Trophoblast cell (in vitro differentiated cells and primary cell): ENCODE results near the gene GPALPP1.

Experiments used
- DNase-seq, 2 donors: peaks; one replicate each; pipeline ENCODE4 v3.0.0-alpha.2; 2016
- H2AFZ ChIP-seq: 2 replicates; pipeline ENCODE4 v1.6.1; 2013; ENCODE audit warnings: low read length, moderate library complexity, mild to moderate bottlenecking; ENCODE audit not compliant: insufficient read depth, poor library complexity
- H2AK5ac ChIP-seq: 2 replicates; pipeline ENCODE4 v1.6.1; 2013; ENCODE audit warnings: mild to moderate bottlenecking, low read length
- H2BK120ac ChIP-seq: 2 replicates; pipeline ENCODE4 v1.6.1; 2013; ENCODE audit warnings: low read length, mild to moderate bottlenecking, moderate library complexity; ENCODE audit not compliant: insufficient read depth, poor library complexity
- H2BK12ac ChIP-seq: 2 replicates; pipeline ENCODE4 v1.6.1; 2013; ENCODE audit warnings: mild to moderate bottlenecking, low read length, moderate library complexity
- H2BK5ac ChIP-seq: 2 replicates; pipeline ENCODE4 v1.6.1; 2013; ENCODE audit warnings: low read length, low read depth, moderate library complexity, mild to moderate bottlenecking; ENCODE audit not compliant: poor library complexity
- H3K14ac ChIP-seq: 2 replicates; pipeline ENCODE4 v1.6.1; 2013; ENCODE audit warnings: mild to moderate bottlenecking, low read length
- H3K18ac ChIP-seq: 2 replicates; pipeline ENCODE4 v1.6.1; 2013; ENCODE audit warnings: mild to moderate bottlenecking, low read length
- H3K23ac ChIP-seq: 2 replicates; pipeline ENCODE4 v1.6.1; 2013; ENCODE audit warnings: low read length
- H3K27ac ChIP-seq: 2 replicates; pipeline ENCODE4 v1.5.1; 2013; ENCODE audit warnings: low read depth, mild to moderate bottlenecking, inconsistent platforms, low read length, moderate library complexity
- H3K27me3 ChIP-seq: 2 replicates; pipeline ENCODE4 v1.6.1; 2013; ENCODE audit warnings: inconsistent platforms, mild to moderate bottlenecking, low read length, moderate library complexity; ENCODE audit not compliant: insufficient read depth
- H3K36me3 ChIP-seq, 2 experiments: 1 replicate in 1 of 2; 2 replicates in 1 of 2; pipeline ENCODE4 v1.6.1; 2013; ENCODE audit warnings: low read length in 2 of 2, mild to moderate bottlenecking in 2 of 2, moderate library complexity in 1 of 2; ENCODE audit not compliant: insufficient read depth in 2 of 2, control insufficient read depth in 1 of 2
- H3K4ac ChIP-seq: 2 replicates; pipeline ENCODE4 v1.6.1; 2013; ENCODE audit warnings: low read depth, mild to moderate bottlenecking, low read length, moderate library complexity
- H3K4me1 ChIP-seq, 2 experiments: 1 replicate in 1 of 2; 2 replicates in 1 of 2; pipeline ENCODE4 v1.6.1; 2013; ENCODE audit warnings: low read length in 2 of 2, mild to moderate bottlenecking in 2 of 2, moderate library complexity in 1 of 2; ENCODE audit not compliant: insufficient read depth in 2 of 2, control insufficient read depth in 1 of 2
- H3K4me2 ChIP-seq: 2 replicates; pipeline ENCODE4 v1.6.1; 2013; ENCODE audit warnings: inconsistent platforms, mild to moderate bottlenecking, low read length, moderate library complexity
- H3K4me3 ChIP-seq: 2 replicates; pipeline ENCODE4 v1.5.1; 2013; ENCODE audit warnings: mild to moderate bottlenecking, low read depth, low read length, inconsistent platforms
- H3K79me1 ChIP-seq: one replicate; pipeline ENCODE4 v1.6.1; 2013; ENCODE audit warnings: low read length
- H3K79me2 ChIP-seq: 2 replicates; pipeline ENCODE4 v1.6.1; 2013; ENCODE audit warnings: low read length, mild to moderate bottlenecking; ENCODE audit not compliant: control insufficient read depth, insufficient read depth, poor library complexity
- H3K9ac ChIP-seq: 2 replicates; pipeline ENCODE4 v1.6.1; 2013; ENCODE audit warnings: mild to moderate bottlenecking, low read length
- H3K9me3 ChIP-seq: 2 replicates; pipeline ENCODE4 v1.6.1; 2013; ENCODE audit warnings: low read depth, mild to moderate bottlenecking, control low read depth, inconsistent platforms, low read length; ENCODE audit not compliant: insufficient read depth
- H4K12ac ChIP-seq: 2 replicates; pipeline ENCODE4 v1.6.1; 2013; ENCODE audit warnings: low read depth, mild to moderate bottlenecking, low read length, moderate library complexity
- H4K8ac ChIP-seq: 2 replicates; pipeline ENCODE4 v1.6.1; 2013; ENCODE audit warnings: low read depth, mild to moderate bottlenecking, low read length, moderate library complexity
- H4K91ac ChIP-seq: one replicate; pipeline ENCODE4 v1.6.1; 2013; ENCODE audit warnings: low read depth, mild to moderate bottlenecking, low read length, moderate library complexity
- WGBS: extraction: QIAGEN DNeasy Blood & Tissue Kit; methylation state at CpG from one replicate; pipeline ENCODE4 v1.1.7; 2013; ENCODE audit warnings: missing lambda C conversion rate; ENCODE audit not compliant: insufficient read length, insufficient coverage; ENCODE audit errors: extremely low coverage; 5-methylcytosine and 5-hydroxymethylcytosine counted together

GPALPP1 gene

GRCh38 chr13:44954224-44954623, 35.1 kb upstream of the GPALPP1 start:
- WGBS: 100% methylated on average over 2 of the region's 7 CpGs
- no peak overlapping the region for H4K12ac ChIP-seq
- H3K23ac ChIP-seq: no peak overlapping the region
- no peak overlapping the region for H2AFZ ChIP-seq
- H2BK5ac ChIP-seq: no peak overlapping the region
- no peak overlapping the region for H3K14ac ChIP-seq
- no peak overlapping the region for H3K18ac ChIP-seq
- no peaks in the 10 kb centered on the region for H3K79me1 ChIP-seq
- no peak overlapping the region for H4K8ac ChIP-seq
- H4K91ac ChIP-seq: no peak overlapping the region
- H3K27me3 ChIP-seq: no peaks in the 10 kb centered on the region
- no peak overlapping the region for H2BK12ac ChIP-seq
- H2AK5ac ChIP-seq: no peak overlapping the region
- peaks cover 0 to 2% of the 10 kb centered on the region in 2 experiments for H3K36me3 ChIP-seq
- H3K9ac ChIP-seq: no peak overlapping the region
- no peak for DNase-seq
- no peaks in the 10 kb centered on the region for H3K4me1 ChIP-seq
- H3K79me2 ChIP-seq: no peaks in the 10 kb centered on the region
- H3K27ac ChIP-seq: no peak overlapping the region
- H3K4me2 ChIP-seq: no peak overlapping the region
- H3K4ac ChIP-seq: no peak overlapping the region
- H2BK120ac ChIP-seq: no peak overlapping the region
- no peaks in the 10 kb centered on the region for H3K9me3 ChIP-seq
- no peak overlapping the region for H3K4me3 ChIP-seq

GRCh38 chr13:44955406-44955805, 33.9 kb upstream of the GPALPP1 start:
- Histone ChIP-seq H2AK5ac (no peak overlapping the region), H3K27me3 (no peaks in the 10 kb centered on the region), H3K36me3 (peaks cover 0 to 2% of the 10 kb centered on the region in 2 experiments), H3K9me3 (no peaks in the 10 kb centered on the region), H3K9ac (no peak overlapping the region), H4K8ac (no peak overlapping the region), H3K4me1 (no peaks in the 10 kb centered on the region), H2BK120ac (no peak overlapping the region), H2BK12ac (no peak overlapping the region), H2BK5ac (no peak overlapping the region), H3K4me2 (no peak overlapping the region), H3K4ac (no peak overlapping the region), H3K79me2 (no peaks in the 10 kb centered on the region), H3K18ac (no peak overlapping the region), H3K14ac (no peak overlapping the region), H3K4me3 (no peak overlapping the region), H4K91ac (no peak overlapping the region), H3K27ac (no peak overlapping the region), H4K12ac (no peak overlapping the region), H3K79me1 (no peaks in the 10 kb centered on the region), H3K23ac (no peak overlapping the region), H2AFZ (no peak overlapping the region)
- WGBS: no CpG with 5 or more reads among the region's 3 CpGs
- peak in 1 of 2 donors; percentile 27 for DNase-seq

- no peak overlapping the region for H3K27ac ChIP-seq
- H2BK5ac ChIP-seq: no peak overlapping the region
- no peak overlapping the region for H3K18ac ChIP-seq
- H3K27me3 ChIP-seq: no peaks in the 10 kb centered on the region
- no peak overlapping the region for H2AK5ac ChIP-seq
- no peak overlapping the region for H3K4ac ChIP-seq
- H2BK12ac ChIP-seq: no peak overlapping the region
- no peak overlapping the region for H3K4me3 ChIP-seq
- H4K8ac ChIP-seq: no peak overlapping the region
- no peak for DNase-seq
- no peak overlapping the region for H3K4me2 ChIP-seq
- no CpG with 5 or more reads among the region's 2 CpGs for whole genome bisulfite sequencing
- no peak overlapping the region for H3K23ac ChIP-seq
- no peaks in the 10 kb centered on the region for H3K9me3 ChIP-seq
- H4K12ac ChIP-seq: no peak overlapping the region
- no peak overlapping the region for H2AFZ ChIP-seq
- H3K4me1 ChIP-seq: no peaks in the 10 kb centered on the region
- H2BK120ac ChIP-seq: no peak overlapping the region
- H3K9ac ChIP-seq: no peak overlapping the region
- H4K91ac ChIP-seq: no peak overlapping the region
- no peaks in the 10 kb centered on the region for H3K79me1 ChIP-seq
- H3K79me2 ChIP-seq: no peaks in the 10 kb centered on the region
- H3K14ac ChIP-seq: no peak overlapping the region
- peaks cover 4 to 16% of the 10 kb centered on the region in 2 experiments for H3K36me3 ChIP-seq
Observed at GRCh38 chr13:44961997-44962396, 27.3 kb upstream of the GPALPP1 start.

GRCh38 chr13:44967704-44968433, 21.5 kb upstream of the GPALPP1 start:
- Histone ChIP-seq H2BK120ac (no peak overlapping the region), H3K9ac (no peak overlapping the region), H3K79me1 (no peaks in the 10 kb centered on the region), H2BK5ac (no peak overlapping the region), H3K4ac (no peak overlapping the region), H3K79me2 (no peaks in the 10 kb centered on the region), H2AFZ (no peak overlapping the region), H3K4me1 (no peaks in the 10 kb centered on the region), H3K27me3 (no peaks in the 10 kb centered on the region), H3K36me3 (peaks cover 5 to 10% of the 10 kb centered on the region in 2 experiments), H4K8ac (no peak overlapping the region), H3K9me3 (no peaks in the 10 kb centered on the region), H3K18ac (no peak overlapping the region), H3K23ac (no peak overlapping the region), H2BK12ac (no peak overlapping the region), H3K4me3 (no peak overlapping the region), H3K27ac (no peak overlapping the region), H4K12ac (no peak overlapping the region), H3K4me2 (no peak overlapping the region), H4K91ac (no peak overlapping the region), H3K14ac (no peak overlapping the region), H2AK5ac (no peak overlapping the region)
- DNase-seq: no peak
- no CpG with 5 or more reads among the region's 3 CpGs for WGBS
